ENCODE measurements around the gene ZNF385A. TPM values are rescaled to one million over a fixed set of nuclear protein-coding genes. Genes with fewer than 3 reads are reported as not detected.

The ZNF385A gene
- total and polyA plus RNA-seq, 9 of the 15 experiments (the other 6 are each of a cell fraction or from before 2014, with no cell fraction given), result 1.0 to 111 (median 7.7) TPM

DNA sequence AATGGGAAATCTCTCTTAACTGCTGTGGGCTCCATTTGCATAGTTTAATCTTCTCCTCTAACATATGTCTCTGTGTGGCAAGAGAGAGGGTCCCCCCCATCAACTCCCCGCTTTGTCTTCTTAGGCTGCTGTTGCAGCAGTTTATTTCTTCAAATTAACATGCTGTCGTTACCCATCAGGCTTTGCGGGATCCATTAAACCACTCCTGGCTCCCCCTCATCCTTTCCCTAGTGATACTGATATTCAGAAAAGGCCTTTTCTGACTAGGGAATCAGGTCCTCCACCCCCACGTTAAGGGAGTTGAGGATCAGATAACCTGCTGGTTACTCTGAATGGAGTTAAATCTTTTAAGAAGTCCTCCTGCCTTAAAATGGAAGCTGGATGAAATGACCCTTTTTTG lies 35.5 kb downstream of the ZNF385A start:
- no TSS peak for BruUV-seq (replicated peaks)
- ATAC-seq, result no peak
- WGBS (ENCODE audit: insufficient coverage, low coverage, missing lambda C conversion rate), result 53% methylated on average over 4 of the region's 4 CpGs

More for the DNA sequence above, 35.5 kb downstream of the ZNF385A start:
- Histone ChIP-seq H3K4me2 (ENCODE audit: insufficient read depth, low read length) (no peak overlapping the region), H3K79me2 (ENCODE audit: control insufficient read depth, insufficient read depth, low read length) (no peaks in the 10 kb centered on the region), H3K4me3 (no peak overlapping the region), H3K27ac (ENCODE audit: extremely low read depth, low read depth, low read length) (no peak overlapping the region), H4K20me1 (replicated peaks; ENCODE audit: control insufficient read depth, insufficient read depth, low read length) (no peaks in the 10 kb centered on the region), H2AFZ (ENCODE audit: low read depth, low read length) (no peak overlapping the region), H3K9ac (ENCODE audit: insufficient read depth in 1 of 2, low read depth in 2 of 2, low read length in 2 of 2) (no peak overlapping the region), H3K36me3 (ENCODE audit: control insufficient read depth, insufficient read depth, low read length) (peaks cover 76% of the 10 kb centered on the region), H3K9me1 (ENCODE audit: control insufficient read depth, insufficient read depth, low read length) (no peaks in the 10 kb centered on the region), H3K27me3 (ENCODE audit: control insufficient read depth in 2 of 2, insufficient read depth in 2 of 2, low read length in 2 of 2) (no peaks in the 10 kb centered on the region), H3K4me1 (replicated peaks in 1 of 2; ENCODE audit: control insufficient read depth in 2 of 2, insufficient read depth in 2 of 2, low read length in 2 of 2) (peaks cover 26 to 34% of the 10 kb centered on the region in 2 experiments), H3K9me3 (replicated peaks; ENCODE audit: control insufficient read depth, insufficient read depth, low read depth, low read length) (no peaks in the 10 kb centered on the region)
- TF ChIP-seq, protein P1, sequence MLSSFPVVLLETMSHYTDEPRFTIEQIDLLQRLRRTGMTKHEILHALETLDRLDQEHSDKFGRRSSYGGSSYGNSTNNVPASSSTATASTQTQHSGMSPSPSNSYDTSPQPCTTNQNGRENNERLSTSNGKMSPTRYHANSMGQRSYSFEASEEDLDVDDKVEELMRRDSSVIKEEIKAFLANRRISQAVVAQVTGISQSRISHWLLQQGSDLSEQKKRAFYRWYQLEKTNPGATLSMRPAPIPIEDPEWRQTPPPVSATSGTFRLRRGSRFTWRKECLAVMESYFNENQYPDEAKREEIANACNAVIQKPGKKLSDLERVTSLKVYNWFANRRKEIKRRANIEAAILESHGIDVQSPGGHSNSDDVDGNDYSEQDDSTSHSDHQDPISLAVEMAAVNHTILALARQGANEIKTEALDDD (IDR thresholded peaks at IDR 0.05), result peak; percentile 80
- TF ChIP-seq NR2F6 (CRISPR knock-in tag; IDR thresholded peaks at IDR 0.05), result no peak
- TF ChIP-seq, protein P2, sequence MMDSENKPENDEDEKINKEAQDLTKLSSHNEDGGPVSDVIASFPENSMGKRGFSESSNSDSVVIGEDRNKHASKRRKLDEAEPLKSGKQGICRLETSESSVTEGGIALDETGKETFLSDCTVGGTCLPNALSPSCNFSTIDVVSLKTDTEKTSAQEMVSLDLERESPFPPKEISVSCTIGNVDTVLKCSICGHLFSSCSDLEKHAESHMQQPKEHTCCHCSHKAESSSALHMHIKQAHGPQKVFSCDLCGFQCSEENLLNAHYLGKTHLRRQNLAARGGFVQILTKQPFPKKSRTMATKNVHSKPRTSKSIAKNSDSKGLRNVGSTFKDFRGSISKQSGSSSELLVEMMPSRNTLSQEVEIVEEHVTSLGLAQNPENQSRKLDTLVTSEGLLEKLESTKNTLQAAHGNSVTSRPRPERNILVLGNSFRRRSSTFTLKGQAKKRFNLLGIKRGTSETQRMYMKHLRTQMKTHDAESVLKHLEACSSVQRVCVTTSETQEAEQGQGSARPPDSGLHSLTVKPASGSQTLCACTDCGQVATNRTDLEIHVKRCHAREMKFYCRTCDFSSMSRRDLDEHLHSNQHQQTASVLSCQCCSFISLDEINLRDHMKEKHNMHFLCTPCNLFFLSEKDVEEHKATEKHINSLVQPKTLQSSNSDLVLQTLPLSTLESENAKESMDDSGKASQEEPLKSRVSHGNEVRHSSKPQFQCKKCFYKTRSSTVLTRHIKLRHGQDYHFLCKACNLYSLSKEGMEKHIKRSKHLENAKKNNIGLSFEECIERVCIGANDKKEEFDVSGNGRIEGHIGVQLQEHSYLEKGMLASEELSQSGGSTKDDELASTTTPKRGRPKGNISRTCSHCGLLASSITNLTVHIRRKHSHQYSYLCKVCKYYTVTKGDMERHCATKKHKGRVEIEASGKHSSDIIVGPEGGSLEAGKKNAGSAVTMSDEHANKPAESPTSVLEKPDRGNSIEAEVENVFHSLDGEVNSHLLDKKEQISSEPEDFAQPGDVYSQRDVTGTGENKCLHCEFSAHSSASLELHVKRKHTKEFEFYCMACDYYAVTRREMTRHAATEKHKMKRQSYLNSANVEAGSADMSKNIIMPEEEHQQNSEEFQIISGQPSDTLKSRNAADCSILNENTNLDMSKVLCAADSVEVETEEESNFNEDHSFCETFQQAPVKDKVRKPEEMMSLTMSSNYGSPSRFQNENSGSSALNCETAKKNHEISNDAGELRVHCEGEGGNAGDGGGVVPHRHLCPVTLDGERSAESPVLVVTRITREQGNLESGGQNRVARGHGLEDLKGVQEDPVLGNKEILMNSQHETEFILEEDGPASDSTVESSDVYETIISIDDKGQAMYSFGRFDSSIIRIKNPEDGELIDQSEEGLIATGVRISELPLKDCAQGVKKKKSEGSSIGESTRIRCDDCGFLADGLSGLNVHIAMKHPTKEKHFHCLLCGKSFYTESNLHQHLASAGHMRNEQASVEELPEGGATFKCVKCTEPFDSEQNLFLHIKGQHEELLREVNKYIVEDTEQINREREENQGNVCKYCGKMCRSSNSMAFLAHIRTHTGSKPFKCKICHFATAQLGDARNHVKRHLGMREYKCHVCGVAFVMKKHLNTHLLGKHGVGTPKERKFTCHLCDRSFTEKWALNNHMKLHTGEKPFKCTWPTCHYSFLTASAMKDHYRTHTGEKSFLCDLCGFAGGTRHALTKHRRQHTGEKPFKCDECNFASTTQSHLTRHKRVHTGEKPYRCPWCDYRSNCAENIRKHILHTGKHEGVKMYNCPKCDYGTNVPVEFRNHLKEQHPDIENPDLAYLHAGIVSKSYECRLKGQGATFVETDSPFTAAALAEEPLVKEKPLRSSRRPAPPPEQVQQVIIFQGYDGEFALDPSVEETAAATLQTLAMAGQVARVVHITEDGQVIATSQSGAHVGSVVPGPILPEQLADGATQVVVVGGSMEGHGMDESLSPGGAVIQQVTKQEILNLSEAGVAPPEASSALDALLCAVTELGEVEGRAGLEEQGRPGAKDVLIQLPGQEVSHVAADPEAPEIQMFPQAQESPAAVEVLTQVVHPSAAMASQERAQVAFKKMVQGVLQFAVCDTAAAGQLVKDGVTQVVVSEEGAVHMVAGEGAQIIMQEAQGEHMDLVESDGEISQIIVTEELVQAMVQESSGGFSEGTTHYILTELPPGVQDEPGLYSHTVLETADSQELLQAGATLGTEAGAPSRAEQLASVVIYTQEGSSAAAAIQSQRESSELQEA (IDR thresholded peaks at IDR 0.05; ENCODE audit: low read depth), result no peak
- in situ Hi-C loops (cut with MboI) (no loop called here), intact Hi-C loops (cut with micrococcal nuclease) (no loop called here)
- ChIA-PET POLR2A (interaction anchor here (0.6 to 5.6 kb wide), 4 partner anchors 10 to 56 kb away, joined by 3 to 43 read pairs (median 6); no protein-coding TSS in a partner anchor), CTCF (ENCODE audit: low intra/inter-chr PET ratio) (interaction anchor here (0.9 kb wide), 1 partner anchor 12 kb away, joined by 3 read pairs; no protein-coding TSS in a partner anchor)
- FAIRE-seq (no peak), DNase-seq (ENCODE audit: extremely low read depth in 1 of 4, low spot score in 3 of 4) (no peak)
